ENCODE results near the gene EPB41L1.

DNA sequence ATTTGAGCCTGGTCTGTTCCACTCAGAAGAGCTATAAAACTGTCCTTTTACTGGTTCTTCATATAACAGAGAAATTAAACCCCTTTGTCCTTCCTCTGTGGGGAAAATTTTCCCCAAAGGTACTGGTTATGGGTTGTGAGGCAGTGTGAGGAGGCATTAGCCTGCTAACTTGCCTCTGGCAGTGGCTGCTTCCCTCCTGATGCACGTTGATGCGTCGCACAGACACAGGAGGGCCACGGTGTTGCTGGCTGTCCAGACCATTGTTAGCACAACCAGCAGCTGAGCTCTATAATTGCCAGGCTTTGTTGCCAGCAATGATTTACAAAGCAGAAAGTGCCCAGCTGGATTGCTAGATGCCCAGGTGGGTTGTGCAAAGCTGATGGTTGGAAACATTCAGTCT, 91.9 kb downstream of the EPB41L1 start:
- TF ChIP-seq, protein P1, sequence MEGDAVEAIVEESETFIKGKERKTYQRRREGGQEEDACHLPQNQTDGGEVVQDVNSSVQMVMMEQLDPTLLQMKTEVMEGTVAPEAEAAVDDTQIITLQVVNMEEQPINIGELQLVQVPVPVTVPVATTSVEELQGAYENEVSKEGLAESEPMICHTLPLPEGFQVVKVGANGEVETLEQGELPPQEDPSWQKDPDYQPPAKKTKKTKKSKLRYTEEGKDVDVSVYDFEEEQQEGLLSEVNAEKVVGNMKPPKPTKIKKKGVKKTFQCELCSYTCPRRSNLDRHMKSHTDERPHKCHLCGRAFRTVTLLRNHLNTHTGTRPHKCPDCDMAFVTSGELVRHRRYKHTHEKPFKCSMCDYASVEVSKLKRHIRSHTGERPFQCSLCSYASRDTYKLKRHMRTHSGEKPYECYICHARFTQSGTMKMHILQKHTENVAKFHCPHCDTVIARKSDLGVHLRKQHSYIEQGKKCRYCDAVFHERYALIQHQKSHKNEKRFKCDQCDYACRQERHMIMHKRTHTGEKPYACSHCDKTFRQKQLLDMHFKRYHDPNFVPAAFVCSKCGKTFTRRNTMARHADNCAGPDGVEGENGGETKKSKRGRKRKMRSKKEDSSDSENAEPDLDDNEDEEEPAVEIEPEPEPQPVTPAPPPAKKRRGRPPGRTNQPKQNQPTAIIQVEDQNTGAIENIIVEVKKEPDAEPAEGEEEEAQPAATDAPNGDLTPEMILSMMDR (IDR thresholded peaks at IDR 0.05): no peak
- no peak for TF ChIP-seq POLR2A (IDR thresholded peaks at IDR 0.05)

Data from body of pancreas (tissue), 4 donors.